GM12878 (cell line): ENCODE results near the gene PAEP.

ENCODE experiments used
- KDM1A ChIP-seq: fragments of 200-600 bp; sonication (generic); IDR thresholded peaks from 2 replicates; pipeline ENCODE4 v1.6.1; 2016; ENCODE audit warnings: borderline replicate concordance
- RBBP5 ChIP-seq: fragments of 200-600 bp; sonication (generic); conservative IDR thresholded peaks from 2 replicates; pipeline ENCODE4 v1.6.1; 2016
- YY1 ChIP-seq: IDR thresholded peaks from 2 replicates; pipeline ENCODE4 v1.6.1; 2011; ENCODE audit warnings: low read depth, mild to moderate bottlenecking, low read length
- ZNF274 ChIP-seq: IDR thresholded peaks from one replicate; pipeline ENCODE4 v1.8.0; 2011; ENCODE audit not compliant: insufficient read length, insufficient read depth
- TF ChIP-seq, protein P1 (sequence below), 3 experiments: IDR thresholded peaks in 2 of 3; conservative IDR thresholded peaks in 1 of 3; 2 replicates each; pipeline ENCODE4 v1.5.1; 2011; ENCODE audit warnings: low read depth in 3 of 3, low read length in 3 of 3, mild to moderate bottlenecking in 3 of 3, control low read depth in 2 of 3, moderate library complexity in 2 of 3, inconsistent platforms in 1 of 3, mixed read lengths in 1 of 3; ENCODE audit not compliant: control insufficient read depth in 2 of 3, insufficient read depth in 1 of 3; ENCODE audit errors: extremely low read depth in 1 of 3
- TF ChIP-seq, protein P2 (sequence below): fragments of 450-650 bp; formaldehyde crosslinking; IDR thresholded peaks from 2 replicates; pipeline ENCODE4 v1.5.0; 2022; ENCODE audit warnings: mild to moderate bottlenecking, missing genetic modification characterization

DNA sequence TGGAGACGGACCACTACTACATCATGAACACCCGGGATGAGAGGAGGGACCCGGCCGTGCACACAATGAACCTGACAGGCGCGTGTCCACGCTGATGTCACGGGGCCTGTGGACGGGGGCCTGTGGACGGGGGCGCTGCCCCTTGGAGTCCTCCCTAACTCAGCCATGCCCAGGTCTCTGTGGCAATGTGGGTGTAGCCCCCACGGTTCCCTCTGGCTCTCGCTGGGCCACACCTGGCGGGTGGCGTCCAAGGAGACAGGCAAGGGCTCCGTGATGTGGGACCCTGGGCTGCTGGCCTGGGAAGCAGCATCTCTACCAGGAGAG, 22.1 kb downstream of the PAEP start:
- TF ChIP-seq ZNF274 (no peak), KDM1A (no peak), RBBP5 (no peak), YY1 (no peak)
- TF ChIP-seq, protein P1, sequence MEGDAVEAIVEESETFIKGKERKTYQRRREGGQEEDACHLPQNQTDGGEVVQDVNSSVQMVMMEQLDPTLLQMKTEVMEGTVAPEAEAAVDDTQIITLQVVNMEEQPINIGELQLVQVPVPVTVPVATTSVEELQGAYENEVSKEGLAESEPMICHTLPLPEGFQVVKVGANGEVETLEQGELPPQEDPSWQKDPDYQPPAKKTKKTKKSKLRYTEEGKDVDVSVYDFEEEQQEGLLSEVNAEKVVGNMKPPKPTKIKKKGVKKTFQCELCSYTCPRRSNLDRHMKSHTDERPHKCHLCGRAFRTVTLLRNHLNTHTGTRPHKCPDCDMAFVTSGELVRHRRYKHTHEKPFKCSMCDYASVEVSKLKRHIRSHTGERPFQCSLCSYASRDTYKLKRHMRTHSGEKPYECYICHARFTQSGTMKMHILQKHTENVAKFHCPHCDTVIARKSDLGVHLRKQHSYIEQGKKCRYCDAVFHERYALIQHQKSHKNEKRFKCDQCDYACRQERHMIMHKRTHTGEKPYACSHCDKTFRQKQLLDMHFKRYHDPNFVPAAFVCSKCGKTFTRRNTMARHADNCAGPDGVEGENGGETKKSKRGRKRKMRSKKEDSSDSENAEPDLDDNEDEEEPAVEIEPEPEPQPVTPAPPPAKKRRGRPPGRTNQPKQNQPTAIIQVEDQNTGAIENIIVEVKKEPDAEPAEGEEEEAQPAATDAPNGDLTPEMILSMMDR (IDR thresholded peaks at IDR 0.05 in 2 of 3, conservative IDR thresholded peaks at IDR 0.05 in 1 of 3; ENCODE audit: control insufficient read depth in 2 of 3, extremely low read depth in 1 of 3, insufficient read depth in 1 of 3, low read depth in 3 of 3, low read length in 3 of 3): no peak
- TF ChIP-seq, protein P2, sequence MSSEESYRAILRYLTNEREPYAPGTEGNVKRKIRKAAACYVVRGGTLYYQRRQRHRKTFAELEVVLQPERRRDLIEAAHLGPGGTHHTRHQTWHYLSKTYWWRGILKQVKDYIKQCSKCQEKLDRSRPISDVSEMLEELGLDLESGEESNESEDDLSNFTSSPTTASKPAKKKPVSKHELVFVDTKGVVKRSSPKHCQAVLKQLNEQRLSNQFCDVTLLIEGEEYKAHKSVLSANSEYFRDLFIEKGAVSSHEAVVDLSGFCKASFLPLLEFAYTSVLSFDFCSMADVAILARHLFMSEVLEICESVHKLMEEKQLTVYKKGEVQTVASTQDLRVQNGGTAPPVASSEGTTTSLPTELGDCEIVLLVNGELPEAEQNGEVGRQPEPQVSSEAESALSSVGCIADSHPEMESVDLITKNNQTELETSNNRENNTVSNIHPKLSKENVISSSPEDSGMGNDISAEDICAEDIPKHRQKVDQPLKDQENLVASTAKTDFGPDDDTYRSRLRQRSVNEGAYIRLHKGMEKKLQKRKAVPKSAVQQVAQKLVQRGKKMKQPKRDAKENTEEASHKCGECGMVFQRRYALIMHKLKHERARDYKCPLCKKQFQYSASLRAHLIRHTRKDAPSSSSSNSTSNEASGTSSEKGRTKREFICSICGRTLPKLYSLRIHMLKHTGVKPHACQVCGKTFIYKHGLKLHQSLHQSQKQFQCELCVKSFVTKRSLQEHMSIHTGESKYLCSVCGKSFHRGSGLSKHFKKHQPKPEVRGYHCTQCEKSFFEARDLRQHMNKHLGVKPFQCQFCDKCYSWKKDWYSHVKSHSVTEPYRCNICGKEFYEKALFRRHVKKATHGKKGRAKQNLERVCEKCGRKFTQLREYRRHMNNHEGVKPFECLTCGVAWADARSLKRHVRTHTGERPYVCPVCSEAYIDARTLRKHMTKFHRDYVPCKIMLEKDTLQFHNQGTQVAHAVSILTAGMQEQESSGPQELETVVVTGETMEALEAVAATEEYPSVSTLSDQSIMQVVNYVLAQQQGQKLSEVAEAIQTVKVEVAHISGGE (CRISPR knock-in tag): no peak
